Ovary (tissue), 9 donors: ENCODE data around the gene ARSG. TPM values are rescaled to one million over a fixed set of nuclear protein-coding genes. Genes with fewer than 3 reads are reported as not detected.

Source experiments
- DNase-seq, 5 donors: peaks; one replicate each; pipeline ENCODE4 v3.0.0-alpha.2; 2019 to 2020
- H3K27ac ChIP-seq, 2 donors: fragments of 200-600 bp; one replicate each; pipeline versions ENCODE4 v1.5.1 to v1.8.0; 2019 to 2022
- H3K27me3 ChIP-seq: fragments of 200-600 bp; one replicate; pipeline ENCODE4 v1.8.0; 2022
- H3K36me3 ChIP-seq: fragments of 200-600 bp; sonication (generic); one replicate; pipeline ENCODE4 v1.5.1; 2019
- H3K4me1 ChIP-seq: one replicate; pipeline ENCODE4 v1.8.1; 2013; ENCODE audit warnings: mild to moderate bottlenecking, moderate library complexity; ENCODE audit not compliant: insufficient read depth
- H3K4me3 ChIP-seq: fragments of 200-600 bp; sonication (generic); one replicate; pipeline ENCODE4 v1.5.1; 2017
- H3K9me3 ChIP-seq, 2 donors: fragments of 200-600 bp in 1 of 2; sonication (generic) in 1 of 2; one replicate each; pipeline versions ENCODE4 v1.5.1 to v1.8.1; 2013 to 2019; ENCODE audit warnings: mild to moderate bottlenecking in 1 of 2, moderate library complexity in 1 of 2
- CTCF ChIP-seq, 3 donors: fragments of 450-650 bp in 2 of 3; fragments of 200-600 bp in 1 of 3; IDR thresholded peaks; one replicate each; pipeline versions ENCODE4 v1.5.1 to v1.8.0; 2016 to 2022; ENCODE audit warnings: antibody characterized with exemption in 3 of 3, mild to moderate bottlenecking in 1 of 3
- EP300 ChIP-seq: sonication (generic); formaldehyde crosslinking; IDR thresholded peaks from one replicate; pipeline ENCODE4 v1.6.1; 2017; ENCODE audit warnings: antibody characterized with exemption
- POLR2A ChIP-seq: fragments of 450-650 bp; IDR thresholded peaks from one replicate; pipeline ENCODE4 v1.6.1; 2017; ENCODE audit warnings: antibody characterized with exemption, mild to moderate bottlenecking, moderate library complexity
- WGBS, 3 donors: extraction: QIAGEN DNeasy Blood & Tissue Kit in 1 of 3; methylation state at CpG; one replicate each; pipeline versions ENCODE4 v1.1.5 to v1.1.7; 2013 to 2017; 5-methylcytosine and 5-hydroxymethylcytosine counted together
- intact Hi-C, 4 donors: fragments of 100-400 bp; cut with DNase I; formaldehyde crosslinking; loops; one replicate each; pipeline versions ENCODE4 v1.11.0 to v1.15.1; 2022 to 2023
- polyA plus RNA-seq, 2 donors: library from polyadenylated mRNA; stranded (reverse); fragments of 200-250 nt in 1 of 2; fragments of 350-450 nt in 1 of 2; fragmentation: Illumina TruSeq in 1 of 2; extraction: RNeasy Lipid Tissue Mini Kit (QIAGEN cat#74804) in 1 of 2; gene quantifications; one replicate each; pipeline ENCODE4 v1.2.3, GENCODE V29; 2013 to 2014
- total RNA-seq, 7 donors: library from RNA; depleted of rRNA in 2 of 7; stranded (reverse); fragments of >200 nt in 2 of 7; fragmentation: NEBNext Ultra II Directional in 3 of 7; extraction: Animal tissue kit (Norgen Biotek cat#: 25700) in 3 of 7; gene quantifications; one replicate each; pipeline versions ENCODE4 v1.1.0 to v1.2.4, GENCODE V29; 2016 to 2023
- donor health status: DM: no; HTN: no; CAD: no; lungs with moderate emphysema.
- donor health status: DM: no; HTN: no; CAD: no.
- donor health status: Bipolar disorder and iron deficiency.
- donor health status: DM: yes; HTN: yes; CAD: no.
- donor health status: DM: no; HTN: no; CAD: no.
- donor health status: DM: yes; HTN: yes; CAD: no.

ARSG gene
- total and polyA plus RNA-seq, 9 donors = 5.2 to 19.8 (median 11.1) TPM

- intact Hi-C loops = no loop called here
- Histone ChIP-seq H3K9me3 (no peaks in the 10 kb centered on the region), H3K36me3 (no peaks in the 10 kb centered on the region), H3K27ac (no peak overlapping the region), H3K4me3 (no peak overlapping the region), H3K27me3 (no peaks in the 10 kb centered on the region), H3K4me1 (no peaks in the 10 kb centered on the region)
- 91 to 97% (median 92%) methylated on average over 8 of the region's 8 CpGs for WGBS, 3 donors
- DNase-seq = no peak
- TF ChIP-seq POLR2A (no peak), EP300 (no peak), CTCF (IDR thresholded peaks at IDR 0.05) (no peak)
Observed at GRCh38 chr17:68422821-68423220, 131.5 kb downstream of the ARSG start.

- 88 to 93% (median 92%) methylated on average over 3 of the region's 3 CpGs for WGBS, 3 donors
- TF ChIP-seq POLR2A (no peak), CTCF (IDR thresholded peaks at IDR 0.05) (no peak), EP300 (no peak)
- no peaks in the 10 kb centered on the region for H3K9me3 ChIP-seq
- H3K4me1 ChIP-seq = no peaks in the 10 kb centered on the region
- intact Hi-C loops = no loop called here
- no peak overlapping the region for H3K27ac ChIP-seq
- H3K27me3 ChIP-seq = no peaks in the 10 kb centered on the region
- no peaks in the 10 kb centered on the region for H3K36me3 ChIP-seq
- H3K4me3 ChIP-seq = no peak overlapping the region
- DNase-seq = no peak
Observed at GRCh38 chr17:68423251-68423650, 132.0 kb downstream of the ARSG start.

- 81 to 86% (median 82%) methylated on average over 12 of the region's 12 CpGs for WGBS, 3 donors
- Histone ChIP-seq H3K36me3 (no peaks in the 10 kb centered on the region), H3K27me3 (no peaks in the 10 kb centered on the region), H3K9me3 (no peaks in the 10 kb centered on the region), H3K4me3 (no peak overlapping the region), H3K27ac (no peak overlapping the region), H3K4me1 (no peaks in the 10 kb centered on the region)
- DNase-seq = no peak
- TF ChIP-seq POLR2A (no peak), CTCF (IDR thresholded peaks at IDR 0.05) (no peak), EP300 (no peak)
- intact Hi-C loops = no loop called here
Observed at GRCh38 chr17:68424203-68424602, 132.9 kb downstream of the ARSG start.

GRCh38 chr17:68424861-68425260 lies 133.6 kb downstream of the ARSG start:
- no peak for TF ChIP-seq POLR2A
- TF ChIP-seq EP300 = no peak
- no peak for TF ChIP-seq CTCF (IDR thresholded peaks at IDR 0.05)
- no peak overlapping the region for H3K4me3 ChIP-seq
- WGBS, 3 donors = 87 to 91% (median 88%) methylated on average over 6 of the region's 6 CpGs
- no peak overlapping the region for H3K27ac ChIP-seq
- no peaks in the 10 kb centered on the region for H3K27me3 ChIP-seq
- no peaks in the 10 kb centered on the region for H3K4me1 ChIP-seq
- DNase-seq = no peak
- no peaks in the 10 kb centered on the region for H3K36me3 ChIP-seq
- H3K9me3 ChIP-seq = no peaks in the 10 kb centered on the region
- intact Hi-C loops = no loop called here

GRCh38 chr17:68425979-68426378 lies 134.7 kb downstream of the ARSG start:
- H3K27me3 ChIP-seq = no peaks in the 10 kb centered on the region
- no peak overlapping the region for H3K4me3 ChIP-seq
- H3K4me1 ChIP-seq = no peaks in the 10 kb centered on the region
- intact Hi-C loops = no loop called here
- H3K9me3 ChIP-seq = no peaks in the 10 kb centered on the region
- no peak overlapping the region for H3K27ac ChIP-seq
- DNase-seq = no peak
- no peaks in the 10 kb centered on the region for H3K36me3 ChIP-seq
- TF ChIP-seq EP300 (no peak), CTCF (IDR thresholded peaks at IDR 0.05) (no peak)
- WGBS, 3 donors = 88 to 96% (median 96%) methylated on average over 12 of the region's 12 CpGs
